CD4-positive, alpha-beta T cell treated with Interleukin-6 for 4 hours (primary cell): ENCODE measurements around the gene RPP40.
"Not testable (repeated sequence)": the region's sequence is repeated elsewhere in the genome, so short reads cannot be mapped to it uniquely, and the experiment has no call there.

ENCODE experiments used
- DNase-seq: peaks from one replicate; pipeline ENCODE4 v3.0.0-alpha.2; 2020; ENCODE audit warnings: mixed read lengths

The RPP40 gene

DNA sequence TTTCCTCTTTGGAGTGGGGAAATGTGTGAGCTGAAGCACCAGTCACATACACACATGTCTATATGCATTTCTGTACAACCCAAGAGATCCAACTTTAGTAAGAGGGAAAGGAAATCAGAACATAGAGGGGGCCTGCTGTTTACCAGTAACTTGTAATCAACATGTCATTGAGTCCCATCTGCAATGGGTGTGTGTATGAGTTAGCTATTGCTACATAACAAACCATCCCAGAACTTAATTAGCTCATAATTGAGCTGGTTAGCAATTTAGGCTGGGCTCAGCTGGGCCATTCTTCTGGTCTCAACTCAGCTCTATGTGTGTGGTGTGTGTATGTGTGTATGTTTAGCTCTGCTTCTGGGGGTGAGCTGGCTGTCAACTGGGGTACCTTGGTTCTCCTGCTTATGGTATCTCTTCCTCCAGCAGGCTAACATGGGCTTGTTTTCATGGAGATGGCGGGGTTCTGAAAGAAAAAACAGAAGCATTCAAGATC is 10.3 kb upstream of the RPP40 start:
- no peak for DNase-seq

DNA sequence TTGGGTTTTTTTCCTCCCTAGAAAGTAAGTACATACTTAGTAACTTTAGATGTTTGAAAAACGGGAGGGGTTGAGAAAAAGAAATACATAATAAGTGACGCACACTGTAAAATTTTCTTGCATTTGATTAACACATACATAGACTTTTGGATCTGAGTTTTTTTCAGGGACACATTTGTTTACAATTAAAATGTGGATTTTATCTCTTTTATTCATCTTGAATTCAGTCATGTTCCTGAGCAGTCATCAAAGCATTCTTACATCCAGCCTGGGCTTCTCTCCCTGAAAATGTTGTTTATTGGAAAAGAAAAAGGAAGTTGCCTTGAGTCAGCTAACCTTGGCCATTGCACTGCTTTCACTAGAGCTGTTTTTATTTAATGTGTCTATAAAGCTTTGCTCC is 8.7 kb upstream of the RPP40 start:
- no peak for DNase-seq

DNA sequence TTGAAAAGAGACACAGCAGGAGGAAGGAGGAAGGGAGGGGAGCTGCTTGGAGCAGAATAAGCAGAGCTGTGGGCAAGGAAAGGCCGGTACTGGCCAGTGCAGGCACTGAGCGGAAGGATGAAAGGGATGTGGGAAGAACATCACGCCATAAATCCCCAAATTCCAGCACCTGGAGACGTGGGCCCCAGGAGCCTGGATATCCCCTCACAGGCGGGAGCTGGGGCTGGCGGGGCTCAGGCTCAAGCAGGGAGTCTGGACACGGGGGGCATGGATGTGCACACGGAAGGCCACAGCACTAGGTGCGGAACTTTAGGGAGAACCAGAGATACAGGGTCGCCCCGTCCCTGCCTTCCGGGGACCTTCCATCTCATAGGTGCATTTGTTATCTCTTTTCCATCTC is 7.5 kb upstream of the RPP40 start:
- DNase-seq, result no peak

DNA sequence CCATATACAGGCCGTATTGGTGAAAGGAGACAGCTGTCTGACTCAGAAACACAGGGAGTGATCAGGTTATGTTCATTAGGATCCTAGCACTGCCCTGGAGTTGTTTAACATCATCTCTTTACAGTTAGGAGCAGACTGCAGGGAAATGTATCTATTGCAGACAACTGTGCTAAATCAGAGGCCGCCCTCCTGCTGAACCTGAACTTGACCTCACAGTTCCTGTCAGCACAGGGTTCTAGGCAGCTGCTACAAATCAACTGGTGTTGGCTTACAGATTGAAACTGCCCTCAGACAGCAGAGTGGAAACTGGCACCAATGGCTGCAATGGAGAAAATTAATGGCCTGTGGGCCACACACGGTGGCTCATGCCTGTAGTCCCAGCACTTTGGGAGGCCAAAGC is 3.7 kb upstream of the RPP40 start:
- DNase-seq, result no peak

DNA sequence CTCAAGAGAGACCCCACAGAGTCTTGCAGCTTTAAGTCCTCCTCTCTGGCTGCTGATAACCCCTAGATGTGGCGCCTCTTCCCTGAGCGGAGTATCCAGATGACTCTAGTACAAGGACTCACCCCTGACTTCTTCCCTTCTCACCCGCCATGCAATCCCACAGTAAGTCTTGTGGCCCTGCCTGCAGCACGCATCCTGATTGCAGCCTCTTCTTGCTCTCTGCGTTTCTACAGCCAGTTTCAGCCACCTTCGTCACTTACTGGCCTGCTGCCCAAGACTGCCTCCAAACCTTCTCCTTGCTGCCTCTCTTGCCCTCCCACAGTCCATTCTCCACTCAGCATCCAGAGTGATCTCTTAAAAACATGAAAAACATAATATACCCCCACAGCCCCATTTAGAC is 2.4 kb upstream of the RPP40 start:
- no peak for DNase-seq

DNA sequence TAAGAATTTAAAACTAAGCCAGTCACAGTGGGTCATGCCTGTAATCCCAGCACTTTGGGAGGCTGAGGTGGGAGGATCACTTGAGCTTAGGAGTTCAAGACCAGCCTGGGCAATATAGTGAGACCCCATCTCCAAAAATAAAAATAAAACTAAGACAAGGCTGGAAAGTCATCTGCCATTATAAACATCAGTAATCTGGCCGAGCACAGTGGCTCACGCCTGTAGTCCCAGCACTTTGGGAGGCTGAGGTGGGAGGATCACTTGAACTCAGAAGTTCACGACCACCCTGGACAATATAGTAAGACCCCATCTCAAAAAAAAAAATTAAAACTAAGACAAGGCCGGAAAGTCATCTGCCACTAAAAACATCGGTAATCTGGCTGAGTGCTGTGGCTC is 1.2 kb upstream of the RPP40 start:
- DNase-seq, result not testable (repeated sequence)

DNA sequence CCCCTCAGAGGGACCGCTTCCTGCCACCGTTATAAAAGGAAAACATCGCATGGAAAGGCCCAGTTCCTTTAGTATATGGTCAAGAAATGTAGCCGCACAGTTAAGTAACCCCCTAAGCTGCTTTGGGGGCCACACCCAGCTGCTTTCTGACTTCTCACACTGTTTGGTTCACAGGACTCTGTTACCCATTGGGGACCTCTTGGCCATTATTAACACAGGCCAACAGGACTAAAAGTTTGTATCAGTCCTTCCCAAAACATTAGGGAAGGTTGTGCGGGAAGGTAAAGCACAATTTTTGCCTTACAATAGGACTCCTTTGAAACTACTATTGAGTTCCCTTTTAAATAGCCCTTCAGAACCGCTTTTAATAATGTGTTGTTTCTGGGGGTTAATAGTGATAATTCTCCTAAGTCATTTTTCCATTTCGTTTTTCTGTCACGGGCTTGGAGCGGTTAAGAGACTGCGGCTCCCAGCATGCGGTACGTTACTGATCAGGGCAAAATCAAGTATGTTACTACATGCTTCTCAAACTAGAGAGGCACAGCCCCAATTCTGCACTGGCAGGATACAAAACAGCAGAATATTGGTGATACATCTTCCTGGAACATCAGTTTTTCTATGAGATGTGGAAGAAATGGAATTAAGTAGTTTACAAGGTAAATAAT is 668 bp upstream of the RPP40 start:
- no peak for DNase-seq

DNA sequence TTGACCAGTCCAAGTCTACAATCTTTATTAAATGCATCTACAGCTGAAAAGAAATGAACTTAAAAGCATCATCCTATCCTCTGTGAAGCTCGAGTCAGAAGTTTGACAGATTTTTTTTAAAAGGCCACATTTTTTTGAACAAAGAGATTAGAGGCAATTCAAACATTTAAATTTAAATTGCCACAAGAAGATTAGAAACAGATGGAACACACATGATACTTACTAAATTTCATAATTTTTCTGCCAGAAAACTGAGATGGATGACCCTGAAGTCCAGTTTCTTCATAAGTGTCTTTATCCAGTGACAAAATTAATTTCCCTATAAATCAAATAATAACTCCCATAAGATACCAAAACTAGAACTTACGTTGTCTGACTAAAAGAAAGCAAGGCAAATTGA is 4.3 kb downstream of the RPP40 start:
- no peak for DNase-seq

DNA sequence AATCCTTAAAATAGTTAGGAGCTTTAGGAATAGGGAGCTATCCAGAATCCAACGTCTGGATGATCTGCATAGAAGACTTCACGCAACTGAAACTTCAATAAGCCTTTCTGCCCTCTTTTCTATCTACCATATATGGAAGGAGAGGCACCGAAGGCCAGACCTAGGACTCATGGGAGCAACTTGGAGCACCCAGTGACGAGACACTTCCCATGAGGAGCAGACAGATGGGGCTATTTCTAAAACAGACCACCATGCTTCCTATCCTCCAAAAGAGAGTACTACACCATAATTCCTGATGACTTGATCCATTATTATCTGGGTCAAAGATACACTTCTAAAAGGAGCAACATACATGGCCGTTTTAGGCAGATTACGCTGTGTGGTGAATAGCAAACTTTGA is 6.0 kb downstream of the RPP40 start:
- DNase-seq, result no peak

DNA sequence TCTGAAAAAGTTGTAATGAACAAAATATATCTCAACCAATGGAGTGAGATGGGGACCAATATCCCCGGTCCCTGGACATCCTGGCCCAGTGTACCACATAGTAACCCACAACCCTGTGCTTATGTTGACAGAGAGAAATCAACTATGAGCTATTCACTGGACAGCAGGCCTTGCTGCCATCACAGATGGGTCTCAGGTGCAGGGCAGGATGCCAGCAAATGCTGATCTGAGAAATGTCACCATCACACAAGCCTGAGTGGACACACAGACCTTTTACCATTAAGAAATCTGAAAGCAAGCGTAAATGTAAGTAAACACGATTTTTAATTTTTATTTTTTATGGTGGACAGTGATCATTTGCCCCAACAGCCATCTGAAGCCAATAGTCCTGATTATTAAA is 9.1 kb downstream of the RPP40 start:
- no peak for DNase-seq

DNA sequence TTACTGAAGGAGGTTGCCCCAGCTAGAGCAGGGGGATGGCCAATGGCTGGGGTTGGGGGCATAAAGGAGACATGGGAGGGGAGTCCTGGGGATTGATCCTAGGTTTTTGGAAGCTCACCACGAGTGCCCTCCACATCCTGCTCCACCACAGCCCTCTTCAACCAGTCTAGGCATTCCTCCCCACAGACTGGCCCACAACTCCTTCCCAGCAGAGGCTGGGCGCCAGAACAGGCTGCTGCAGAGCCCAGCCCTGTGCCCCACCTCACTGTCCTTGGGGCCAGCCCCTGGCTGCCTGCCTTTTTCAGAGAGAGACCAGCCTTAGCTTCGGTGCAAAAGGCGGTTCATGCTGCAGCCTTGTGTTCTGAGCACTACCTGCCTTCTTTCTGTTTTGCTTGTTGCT is 16.4 kb downstream of the RPP40 start:
- DNase-seq, result no peak

DNA sequence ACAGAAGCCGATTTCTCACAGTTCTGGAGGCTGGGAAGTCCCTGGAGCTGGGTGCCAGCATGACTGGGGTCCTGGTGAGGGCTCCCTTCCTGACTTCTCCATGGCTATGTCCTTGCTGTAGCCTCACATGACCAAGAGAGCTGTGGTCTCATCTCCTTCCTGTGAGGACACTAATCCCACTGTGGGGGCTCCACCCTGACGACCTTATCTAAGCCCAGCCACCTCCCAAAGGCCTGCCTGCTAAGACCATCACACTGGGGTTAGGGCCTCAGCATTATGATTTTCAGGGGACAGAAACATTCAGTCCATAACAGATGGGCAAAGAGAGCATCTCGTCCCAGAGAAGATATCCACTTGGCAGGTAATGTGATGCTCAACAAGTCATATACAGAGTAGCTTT is 16.8 kb downstream of the RPP40 start:
- no peak for DNase-seq

DNA sequence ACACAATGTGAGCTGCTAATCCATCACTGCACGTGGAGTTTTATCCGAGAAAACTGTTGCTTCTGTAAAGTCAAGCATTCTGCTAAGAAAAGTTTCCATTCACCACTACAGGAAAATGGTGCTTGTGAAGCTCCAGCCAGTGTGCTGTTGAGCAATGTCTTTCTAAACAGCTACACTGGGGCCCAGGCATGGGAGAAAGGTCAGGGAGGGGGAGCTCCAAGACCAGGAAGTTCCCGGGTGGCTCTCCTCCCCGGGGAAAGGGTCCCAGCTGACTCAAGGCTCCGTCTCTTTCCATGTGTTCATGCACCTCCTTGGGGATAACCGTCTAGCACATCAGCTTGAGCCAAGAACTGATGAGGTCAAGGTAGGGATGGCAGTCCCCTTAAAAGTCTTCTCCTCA is 20.5 kb downstream of the RPP40 start:
- no peak for DNase-seq

DNA sequence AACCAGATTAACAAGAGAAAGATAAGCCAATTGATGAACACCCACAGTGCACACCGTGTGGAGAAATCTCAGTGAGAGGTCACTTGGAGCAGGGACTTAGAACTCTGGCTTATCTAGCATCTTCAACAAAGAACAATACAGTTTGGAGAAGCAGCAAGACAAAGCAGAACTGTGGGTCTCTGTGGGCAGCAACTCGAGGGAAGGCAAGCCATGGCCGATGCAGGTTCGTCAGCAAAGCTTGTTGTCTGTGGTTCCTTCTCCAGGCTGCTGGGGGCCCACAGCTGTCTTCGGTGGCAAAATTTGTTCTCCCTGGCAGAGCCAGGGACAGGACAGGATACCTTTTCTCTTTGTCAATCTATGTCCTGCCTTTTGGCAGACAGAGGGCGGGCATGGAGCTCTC is 22.1 kb downstream of the RPP40 start:
- DNase-seq, result no peak

DNA sequence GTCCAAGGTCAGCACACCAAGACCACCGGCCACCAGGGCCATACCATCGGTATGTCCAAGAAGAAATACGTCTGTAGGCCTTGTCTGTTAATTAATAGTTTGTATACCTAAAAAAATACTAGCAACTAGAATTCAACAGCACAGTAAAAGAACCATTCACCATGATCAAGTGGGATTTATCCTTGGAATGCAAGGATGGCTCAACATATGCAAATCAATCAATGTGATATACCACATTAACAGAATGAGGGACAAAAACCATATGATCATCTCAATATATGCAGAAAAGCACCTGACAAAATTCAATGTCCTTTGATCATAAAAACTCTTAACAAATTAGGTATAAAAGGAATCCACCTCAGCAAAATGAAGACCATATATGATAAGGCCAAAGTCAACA is 24.4 kb downstream of the RPP40 start:
- DNase-seq, result no peak

DNA sequence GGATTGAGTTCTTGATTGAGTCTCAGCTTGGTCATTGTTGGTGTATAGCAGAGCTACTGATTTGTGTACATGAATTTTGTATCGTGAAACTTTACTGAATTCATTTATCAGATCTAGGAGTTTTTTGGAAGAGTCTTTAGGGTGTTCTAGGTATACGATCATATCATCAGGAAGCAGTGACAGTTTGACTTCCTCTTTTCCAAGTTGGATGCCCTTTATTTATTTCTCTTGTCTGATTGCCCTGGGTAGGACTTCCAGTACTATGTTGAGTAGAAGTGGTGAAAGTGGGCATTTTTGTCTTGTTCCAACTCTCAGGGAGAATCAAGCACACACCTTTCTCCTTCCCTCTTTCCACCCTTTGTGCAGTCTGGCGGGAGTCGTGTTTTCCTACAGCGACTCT is 26.4 kb downstream of the RPP40 start:
- no peak for DNase-seq

DNA sequence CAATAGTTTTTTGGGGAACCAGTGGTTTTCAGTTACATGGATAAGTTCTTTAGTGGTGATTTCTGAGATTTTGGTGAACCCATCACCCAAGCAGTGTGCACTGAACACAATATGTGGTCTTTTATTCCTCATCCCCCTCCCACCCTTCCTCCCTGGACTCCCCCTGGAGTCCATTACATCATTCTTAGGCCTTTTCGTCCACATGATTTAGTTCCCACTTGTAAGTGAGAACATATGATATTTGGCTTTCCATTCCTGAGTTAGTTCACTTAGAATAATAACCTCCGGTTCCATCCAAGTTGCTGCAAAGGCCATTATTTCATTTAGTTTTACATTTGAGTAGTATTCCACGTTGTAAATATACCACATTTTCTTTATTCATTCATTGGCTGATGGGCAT is 28.3 kb downstream of the RPP40 start:
- DNase-seq, result no peak

DNA sequence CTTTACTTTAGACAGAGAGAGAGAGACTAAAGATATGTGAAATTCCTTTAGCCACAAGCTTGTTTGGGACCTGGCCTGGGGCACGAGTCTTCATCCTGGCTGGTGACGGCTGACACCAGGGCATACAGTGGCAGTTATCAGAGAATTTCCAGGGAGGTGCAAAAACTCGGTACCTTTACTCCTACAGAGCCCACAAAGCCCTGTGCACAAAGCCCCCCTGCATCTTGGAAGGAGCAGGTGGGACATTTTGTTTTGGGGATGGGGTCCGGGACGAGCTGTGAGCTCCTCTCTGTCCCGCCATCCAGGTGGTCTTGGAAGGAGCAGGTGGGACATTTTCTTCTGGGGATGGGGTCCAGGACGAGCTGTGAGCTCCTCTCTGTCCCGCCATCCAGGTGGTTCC is 28.9 kb downstream of the RPP40 start:
- DNase-seq, result no peak

DNA sequence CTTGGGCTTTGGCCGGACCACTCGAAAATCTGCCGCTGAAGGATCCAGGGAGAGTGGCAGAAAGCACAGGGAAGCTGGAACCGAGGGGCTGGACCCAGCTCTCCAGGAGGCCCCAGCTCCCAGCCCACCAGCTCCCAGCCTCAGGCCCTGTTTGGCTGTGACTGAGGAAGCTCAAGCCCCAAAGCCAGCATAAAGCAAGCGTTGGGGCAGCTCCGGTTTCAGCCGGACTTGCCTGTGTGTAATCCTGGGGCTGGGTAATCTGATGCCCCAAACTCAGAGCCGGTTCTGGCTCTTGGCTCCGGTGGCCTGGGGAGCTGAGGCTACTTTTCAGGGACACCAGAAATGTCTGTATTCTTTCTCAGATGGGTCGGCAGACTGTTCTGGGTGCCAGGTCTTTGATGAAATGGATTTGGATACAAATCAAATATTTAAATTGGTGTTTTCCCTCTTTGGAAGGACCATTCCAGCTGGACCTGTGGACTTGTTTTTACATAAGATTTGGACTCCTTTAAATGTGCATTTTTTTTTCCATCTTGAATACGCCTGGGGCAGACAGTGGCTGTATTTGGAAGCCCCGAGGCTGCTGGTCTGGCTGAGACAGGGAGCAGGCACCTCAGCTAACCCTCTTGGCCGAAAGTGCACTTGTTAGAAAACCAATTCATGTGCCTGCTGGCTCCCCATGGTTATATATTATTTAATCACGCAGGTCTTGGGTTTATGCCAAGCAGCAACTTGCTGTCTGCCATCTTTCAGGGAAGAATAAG is 29.7 kb downstream of the RPP40 start:
- DNase-seq, result no peak

DNA sequence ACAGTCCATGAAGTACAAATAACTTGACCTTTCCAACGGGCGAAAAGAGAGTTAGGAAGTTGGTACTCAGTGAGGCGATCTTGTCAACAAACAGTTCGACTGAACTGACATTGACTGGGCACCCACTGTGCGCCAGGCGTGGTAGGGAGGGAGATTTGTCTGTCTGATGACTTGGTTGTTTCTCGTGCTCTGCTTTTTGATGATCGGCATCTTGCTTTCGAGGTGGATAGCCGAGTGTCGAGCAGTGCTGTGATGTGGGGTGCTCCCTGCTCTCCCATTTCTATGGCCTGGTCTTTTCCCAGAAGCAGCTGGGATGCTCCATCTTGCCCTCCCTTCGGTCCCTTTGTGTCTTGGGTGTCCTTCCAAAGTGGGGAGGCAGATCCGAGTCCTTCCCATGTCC is 30.4 kb downstream of the RPP40 start:
- DNase-seq, result no peak

DNA sequence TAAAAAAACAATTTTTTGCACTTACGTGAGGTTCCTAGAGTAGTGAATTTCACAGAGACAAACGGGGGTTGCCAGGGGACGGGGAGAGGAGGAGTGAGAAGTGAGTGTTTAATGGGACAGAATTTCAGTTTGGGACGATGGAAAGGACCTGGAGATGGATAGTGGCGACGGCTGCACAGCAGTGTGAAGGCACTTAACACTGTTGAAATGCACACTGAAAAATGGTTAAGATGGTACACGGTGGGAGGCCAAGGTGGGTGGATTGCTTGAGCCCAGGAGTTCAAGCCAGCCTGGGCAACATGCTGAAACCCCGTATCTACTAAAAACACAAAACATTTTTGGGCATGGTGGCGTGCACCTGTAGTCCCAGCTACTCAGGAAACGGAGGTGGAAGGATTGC is 31.4 kb downstream of the RPP40 start:
- no peak for DNase-seq

DNA sequence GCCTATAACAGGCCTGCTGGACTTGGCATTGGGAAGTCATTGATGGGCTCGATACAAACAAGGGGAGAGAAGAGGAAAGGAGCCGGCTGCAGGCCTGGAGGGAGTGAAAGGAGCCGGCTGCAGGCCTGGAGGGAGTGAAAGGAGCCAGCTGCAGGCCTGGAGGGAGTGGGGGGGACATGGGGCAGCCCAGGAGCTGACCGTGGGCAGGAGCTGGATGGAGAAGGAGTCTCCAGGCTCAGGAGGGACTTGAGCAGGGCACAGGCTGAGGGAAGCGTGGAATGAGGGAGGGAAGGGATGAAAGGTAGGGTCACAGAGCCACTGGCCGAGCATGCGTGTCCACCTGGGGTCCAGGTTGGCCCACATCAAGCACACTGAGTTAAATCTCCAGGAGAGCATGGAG is 32.0 kb downstream of the RPP40 start:
- no peak for DNase-seq

DNA sequence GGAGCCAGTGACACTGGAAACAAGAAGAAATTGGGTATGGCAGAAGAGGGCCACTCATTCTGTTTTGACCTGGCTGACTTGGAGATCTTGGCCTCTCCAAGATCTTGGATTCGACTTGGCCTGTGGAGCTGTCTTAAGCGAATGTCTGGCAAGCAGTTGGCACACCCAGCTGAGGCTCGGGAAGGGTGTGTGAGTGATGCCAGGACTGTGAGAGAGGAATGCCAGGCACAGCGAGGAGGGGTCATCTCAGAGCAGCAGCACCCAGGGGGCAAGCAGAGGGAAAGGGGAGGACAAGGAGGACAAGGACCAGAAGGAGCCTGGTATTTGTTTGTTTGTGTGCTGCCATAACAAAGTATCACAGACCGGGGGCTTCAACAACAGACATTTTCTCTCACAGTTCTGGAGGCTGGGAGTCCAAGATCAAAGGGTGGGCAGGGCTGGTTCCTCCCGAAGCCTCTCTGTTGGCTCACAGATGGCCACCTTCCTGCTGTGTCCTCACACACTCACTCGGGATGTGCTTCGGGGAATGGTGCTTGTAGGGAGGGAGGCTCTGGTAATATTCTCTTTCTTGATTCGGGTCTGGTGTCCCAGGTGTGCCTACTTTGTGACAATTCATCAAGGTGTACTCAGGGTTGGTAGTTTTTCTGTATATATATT is 33.0 kb downstream of the RPP40 start:
- no peak for DNase-seq

DNA sequence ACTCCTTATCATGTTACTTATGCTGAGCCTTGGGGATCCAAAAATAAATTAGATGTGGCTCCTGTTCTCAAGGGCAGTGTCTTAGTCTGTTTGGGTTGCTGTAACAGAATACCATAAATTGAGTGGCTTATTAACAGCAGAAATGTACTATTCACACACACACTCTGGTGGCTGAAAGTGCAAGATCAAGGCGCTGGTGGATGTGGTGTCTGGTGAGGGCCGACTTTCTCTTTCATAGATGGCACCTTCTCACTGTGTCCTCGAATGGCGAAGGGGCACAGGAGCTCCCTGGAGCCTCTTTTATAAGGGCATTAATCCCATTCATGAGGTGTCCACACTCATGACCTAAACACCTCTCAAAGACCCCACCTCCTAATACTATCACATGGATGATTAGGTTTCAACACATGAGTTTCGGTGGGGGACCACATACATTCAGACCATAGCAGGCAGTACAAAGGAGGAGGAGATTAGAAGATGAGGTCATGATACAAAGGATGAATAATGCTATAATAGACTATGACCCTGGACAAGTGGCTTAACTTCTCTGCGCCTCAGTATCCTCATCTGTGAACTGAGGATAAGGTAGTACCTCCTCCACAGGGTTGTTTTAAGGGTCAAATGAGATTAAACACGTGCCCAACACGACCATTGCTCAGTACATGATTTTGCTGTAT is 34.1 kb downstream of the RPP40 start:
- DNase-seq, result no peak
